MG63 (cell line): ENCODE measurements around the gene CFAP410. TPM values are rescaled to one million over a fixed set of nuclear protein-coding genes. Genes with fewer than 3 reads are reported as not detected.

Experiments used
- DNase-seq: peaks from one replicate; pipeline ENCODE4 v3.0.0-alpha.2; 2020
- H3K27me3 ChIP-seq: fragments of 250-450 bp; sonication (Bioruptor Pico); 2 replicates; pipeline ENCODE4 v1.5.1; 2020; ENCODE audit warnings: mild to moderate bottlenecking, moderate library complexity
- H3K36me3 ChIP-seq: fragments of 250-450 bp; sonication (Bioruptor Pico); 2 replicates; pipeline ENCODE4 v1.5.1; 2020; ENCODE audit warnings: mild to moderate bottlenecking, moderate library complexity
- H3K4me3 ChIP-seq: fragments of 250-450 bp; sonication (Bioruptor Pico); 2 replicates; pipeline ENCODE4 v1.5.1; 2020; ENCODE audit warnings: mild to moderate bottlenecking, moderate library complexity
- H3K9me3 ChIP-seq: fragments of 250-450 bp; sonication (Bioruptor Pico); 2 replicates; pipeline ENCODE4 v1.5.1; 2020; ENCODE audit warnings: mild to moderate bottlenecking, moderate library complexity
- total RNA-seq: library from RNA; depleted of rRNA; stranded (reverse); fragments of >200 nt; shearing (Covaris generic); gene quantifications from 2 replicates; pipeline ENCODE4 v1.2.3, GENCODE V29; 2014; ENCODE audit warnings: low replicate concordance

Gene CFAP410
- total RNA-seq, 1 experiment from 2014 or later = 34.9 TPM

- no peaks in the 10 kb centered on the region for H3K36me3 ChIP-seq
- no peaks in the 10 kb centered on the region for H3K27me3 ChIP-seq
- no peak for DNase-seq
These were observed 18.1 kb upstream of the CFAP410 start for GRCh38 chr21:44357064-44357837.

GRCh38 chr21:44356636-44357035 is 17.4 kb upstream of the CFAP410 start:
- Histone ChIP-seq H3K9me3 (no peaks in the 10 kb centered on the region), H3K36me3 (no peaks in the 10 kb centered on the region), H3K4me3 (no peak overlapping the region), H3K27me3 (no peaks in the 10 kb centered on the region)
- DNase-seq = no peak

More at GRCh38 chr21:44357064-44357837, 18.1 kb upstream of the CFAP410 start:
- Histone ChIP-seq H3K9me3 (no peaks in the 10 kb centered on the region), H3K4me3 (no peak overlapping the region)

GRCh38 chr21:44356160-44356559 is 17.0 kb upstream of the CFAP410 start:
- Histone ChIP-seq H3K4me3 (no peak overlapping the region), H3K27me3 (no peaks in the 10 kb centered on the region), H3K36me3 (no peaks in the 10 kb centered on the region), H3K9me3 (no peaks in the 10 kb centered on the region)
- no peak for DNase-seq

- no peaks in the 10 kb centered on the region for H3K27me3 ChIP-seq
- no peaks in the 10 kb centered on the region for H3K36me3 ChIP-seq
- no peak overlapping the region for H3K4me3 ChIP-seq
- no peak for DNase-seq
- H3K9me3 ChIP-seq = no peaks in the 10 kb centered on the region
These were observed 15.9 kb upstream of the CFAP410 start for GRCh38 chr21:44354775-44355771.

GRCh38 chr21:44354001-44354405 is 14.8 kb upstream of the CFAP410 start:
- Histone ChIP-seq H3K4me3 (no peak overlapping the region), H3K27me3 (no peaks in the 10 kb centered on the region), H3K9me3 (no peaks in the 10 kb centered on the region), H3K36me3 (no peaks in the 10 kb centered on the region)
- no peak for DNase-seq

GRCh38 chr21:44353191-44353970 is 14.2 kb upstream of the CFAP410 start, which contains the start of gene TRPM2:
Gene TRPM2, plus strand, starts transcription at chr21:44353621. Its CDS starts 80 bp downstream, at chr21:44353701.
- no peaks in the 10 kb centered on the region for H3K9me3 ChIP-seq
- DNase-seq = no peak
- H3K36me3 ChIP-seq = no peaks in the 10 kb centered on the region
- H3K27me3 ChIP-seq = no peaks in the 10 kb centered on the region
- no peak within 1 kb of the TSS for H3K4me3 ChIP-seq

GRCh38 chr21:44352253-44352860 is 13.2 kb upstream of the CFAP410 start:
- H3K9me3 ChIP-seq = no peaks in the 10 kb centered on the region
- H3K4me3 ChIP-seq = no peak overlapping the region
- H3K27me3 ChIP-seq = no peaks in the 10 kb centered on the region
- DNase-seq = no peak
- H3K36me3 ChIP-seq = no peaks in the 10 kb centered on the region

GRCh38 chr21:44351535-44352252 is 12.5 kb upstream of the CFAP410 start:
- H3K9me3 ChIP-seq = no peaks in the 10 kb centered on the region
- no peaks in the 10 kb centered on the region for H3K27me3 ChIP-seq
- no peaks in the 10 kb centered on the region for H3K36me3 ChIP-seq
- no peak overlapping the region for H3K4me3 ChIP-seq
- DNase-seq = no peak

GRCh38 chr21:44350773-44351481 is 11.7 kb upstream of the CFAP410 start:
- H3K27me3 ChIP-seq = no peaks in the 10 kb centered on the region
- H3K4me3 ChIP-seq = no peak overlapping the region
- no peaks in the 10 kb centered on the region for H3K9me3 ChIP-seq
- DNase-seq = no peak
- H3K36me3 ChIP-seq = no peaks in the 10 kb centered on the region

- H3K27me3 ChIP-seq = no peaks in the 10 kb centered on the region
- H3K9me3 ChIP-seq = no peaks in the 10 kb centered on the region
- H3K36me3 ChIP-seq = no peaks in the 10 kb centered on the region
- no peak overlapping the region for H3K4me3 ChIP-seq
- DNase-seq = no peak
These were observed 10.9 kb upstream of the CFAP410 start for GRCh38 chr21:44349847-44350772.

- DNase-seq = no peak
- no peaks in the 10 kb centered on the region for H3K9me3 ChIP-seq
- H3K4me3 ChIP-seq = no peak overlapping the region
- no peaks in the 10 kb centered on the region for H3K36me3 ChIP-seq
- no peaks in the 10 kb centered on the region for H3K27me3 ChIP-seq
These were observed 10.2 kb upstream of the CFAP410 start for GRCh38 chr21:44349416-44349846.

- Histone ChIP-seq H3K27me3 (no peaks in the 10 kb centered on the region), H3K9me3 (no peaks in the 10 kb centered on the region), H3K4me3 (no peak overlapping the region), H3K36me3 (no peaks in the 10 kb centered on the region)
- DNase-seq = no peak
These were observed 9.7 kb upstream of the CFAP410 start for GRCh38 chr21:44348861-44349260.

GRCh38 chr21:44347911-44348451 is 8.8 kb upstream of the CFAP410 start:
- no peak overlapping the region for H3K4me3 ChIP-seq
- H3K9me3 ChIP-seq = no peaks in the 10 kb centered on the region
- no peak for DNase-seq
- no peaks in the 10 kb centered on the region for H3K27me3 ChIP-seq
- no peaks in the 10 kb centered on the region for H3K36me3 ChIP-seq

GRCh38 chr21:44345495-44345894 is 6.3 kb upstream of the CFAP410 start:
- DNase-seq = no peak
- H3K36me3 ChIP-seq = no peaks in the 10 kb centered on the region
- no peak overlapping the region for H3K4me3 ChIP-seq

More at GRCh38 chr21:44345495-44345894, 6.3 kb upstream of the CFAP410 start:
- no peaks in the 10 kb centered on the region for H3K27me3 ChIP-seq
- no peaks in the 10 kb centered on the region for H3K9me3 ChIP-seq
